Neural cell (in vitro differentiated cells): ENCODE measurements around the gene DDX27. TPM values are rescaled to one million over a fixed set of nuclear protein-coding genes. Genes with fewer than 3 reads are reported as not detected.

Experiments
- H2AFZ ChIP-seq: fragments of 200-600, 300-800 bp; sonication (generic), shearing (Covaris generic); 2 replicates; pipeline ENCODE4 v1.6.0; 2014; ENCODE audit warnings: low read depth, mild to moderate bottlenecking, antibody characterized with exemption, low read length, moderate library complexity
- H3F3A ChIP-seq: fragments of 200-600 bp; shearing (Covaris generic); 2 replicates; pipeline ENCODE4 v1.6.1; 2016; ENCODE audit warnings: mild to moderate bottlenecking, moderate library complexity, mixed read lengths, antibody characterized with exemption, low read length; ENCODE audit not compliant: insufficient read depth, poor library complexity, severe bottlenecking
- H3K27ac ChIP-seq: fragments of 200-600, 300-800 bp; sonication (generic), shearing (Covaris generic); 2 replicates; pipeline ENCODE4 v1.5.1; 2014; ENCODE audit warnings: mild to moderate bottlenecking, low read length, moderate library complexity
- H3K27me3 ChIP-seq: fragments of 300-800, 200-600 bp; sonication (generic), shearing (Covaris generic); 2 replicates; pipeline ENCODE4 v1.6.0; 2014; ENCODE audit warnings: mild to moderate bottlenecking, low read depth, low read length, moderate library complexity; ENCODE audit not compliant: insufficient read depth
- H3K36me3 ChIP-seq: fragments of 300-800, 200-600 bp; sonication (generic), shearing (Covaris generic); 2 replicates; pipeline ENCODE4 v1.5.1; 2014; ENCODE audit warnings: mild to moderate bottlenecking, antibody characterized with exemption, low read length, moderate library complexity; ENCODE audit not compliant: insufficient read depth
- H3K4me2 ChIP-seq: fragments of 300-800, 200-600 bp; sonication (generic), shearing (Covaris generic); 2 replicates; pipeline ENCODE4 v1.6.0; 2014; ENCODE audit warnings: mild to moderate bottlenecking, low read length
- H3K4me3 ChIP-seq: fragments of 300-800, 200-600 bp; sonication (generic), shearing (Covaris generic); 2 replicates; pipeline ENCODE4 v1.5.1; 2014; ENCODE audit warnings: mild to moderate bottlenecking, low read length, moderate library complexity
- H3K79me2 ChIP-seq: fragments of 200-600 bp; shearing (Covaris generic); replicated peaks from 2 replicates; pipeline ENCODE4 v1.6.0; 2014; ENCODE audit warnings: mild to moderate bottlenecking, low read length, moderate library complexity; ENCODE audit not compliant: insufficient read depth
- H3K9ac ChIP-seq: fragments of 300-800, 200-600 bp; sonication (generic), shearing (Covaris generic); 2 replicates; pipeline ENCODE4 v1.6.1; 2016; ENCODE audit warnings: mild to moderate bottlenecking, low read length, mixed read lengths
- H3K9me2 ChIP-seq: fragments of 200-600 bp; shearing (Covaris generic); 2 replicates; pipeline ENCODE4 v1.6.1; 2016; ENCODE audit warnings: mild to moderate bottlenecking, low read length, mixed read lengths; ENCODE audit not compliant: insufficient read depth
- H3K9me3 ChIP-seq: fragments of 200-600, 300-800 bp; sonication (generic), shearing (Covaris generic); 2 replicates; pipeline ENCODE4 v1.6.1; 2016; ENCODE audit warnings: mild to moderate bottlenecking, mixed run types, low read length, moderate library complexity, mixed read lengths
- H4K20me1 ChIP-seq: fragments of 200-600 bp; shearing (Covaris generic); 2 replicates; pipeline ENCODE4 v1.6.1; 2016; ENCODE audit warnings: mild to moderate bottlenecking, mixed run types; ENCODE audit not compliant: insufficient read depth
- EP300 ChIP-seq: fragments of 450-650 bp; conservative IDR thresholded peaks from 2 replicates; pipeline ENCODE4 v1.6.1; 2014; ENCODE audit warnings: antibody characterized with exemption, mild to moderate bottlenecking, moderate library complexity; ENCODE audit not compliant: poor library complexity, severe bottlenecking
- EZH2 ChIP-seq: fragments of 200-600, 300-800 bp; shearing (Covaris generic), sonication (generic); IDR thresholded peaks from 2 replicates; pipeline ENCODE4 v1.6.1; 2014; ENCODE audit warnings: antibody characterized with exemption, low read length, borderline replicate concordance, mild to moderate bottlenecking; ENCODE audit not compliant: insufficient read depth, poor library complexity, severe bottlenecking
- MXI1 ChIP-seq: fragments of 450-650 bp; conservative IDR thresholded peaks from 2 replicates; pipeline ENCODE4 v1.6.1; 2014; ENCODE audit warnings: antibody characterized with exemption, mild to moderate bottlenecking; ENCODE audit not compliant: poor library complexity, severe bottlenecking
- POLR2AphosphoS5 ChIP-seq: IDR thresholded peaks from 2 replicates; pipeline ENCODE4 v1.6.1; 2012
- RAD21 ChIP-seq: fragments of 450-650 bp; conservative IDR thresholded peaks from 2 replicates; pipeline ENCODE4 v1.6.1; 2014; ENCODE audit warnings: antibody characterized with exemption, mild to moderate bottlenecking, moderate library complexity
- SMC3 ChIP-seq: fragments of 450-650 bp; conservative IDR thresholded peaks from 2 replicates; pipeline ENCODE4 v1.6.1; 2014; ENCODE audit warnings: antibody characterized with exemption, mild to moderate bottlenecking, moderate library complexity; ENCODE audit not compliant: poor library complexity
- TAF1 ChIP-seq: IDR thresholded peaks from 2 replicates; pipeline ENCODE4 v1.6.1; 2012; ENCODE audit warnings: low read depth
- polyA plus RNA-seq: library from polyadenylated mRNA; depleted of rRNA; stranded (reverse); fragments of >200 nt; gene quantifications from 2 replicates; pipeline ENCODE4 v1.2.3, GENCODE V29; 2014
- TF ChIP-seq, protein P1 (sequence below): fragments of 450-650 bp; IDR thresholded peaks from 2 replicates; pipeline ENCODE4 v1.5.1; 2014; ENCODE audit warnings: antibody characterized with exemption, mild to moderate bottlenecking, moderate library complexity; ENCODE audit not compliant: poor library complexity, severe bottlenecking
- TF ChIP-seq, protein P2 (sequence below): IDR thresholded peaks from 2 replicates; pipeline ENCODE4 v1.6.1; 2012; ENCODE audit warnings: borderline replicate concordance

DDX27 gene
- polyA plus RNA-seq, 1 donor from 2014 or later: 35.4 TPM

DNA sequence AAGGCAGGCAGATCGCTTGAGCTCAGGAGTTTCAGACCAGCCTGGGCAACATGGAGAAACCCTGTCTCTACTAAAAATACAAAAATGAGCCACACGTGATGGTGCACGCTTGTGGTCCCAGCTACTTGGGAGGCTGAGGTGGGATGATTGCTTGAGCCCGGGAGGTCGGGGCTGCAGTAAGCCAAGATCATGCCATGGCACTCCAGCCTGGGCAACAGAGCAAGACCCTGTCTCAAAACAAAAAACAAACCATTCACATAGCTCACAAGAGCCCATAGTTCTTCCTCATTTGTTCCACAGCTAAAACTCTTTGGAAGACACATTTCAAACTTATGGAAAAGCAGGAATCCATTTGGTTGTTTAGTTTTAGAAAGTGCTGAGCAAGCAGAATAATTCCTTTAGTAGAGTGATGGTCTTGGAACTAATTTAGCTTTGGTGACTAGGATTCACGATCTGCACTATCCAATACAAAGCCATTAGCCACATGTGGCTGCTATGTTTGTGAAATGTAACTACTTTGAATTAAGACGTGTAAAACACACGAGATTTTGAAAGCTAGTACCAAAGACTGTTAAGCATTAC is 54.6 kb downstream of the DDX27 start:
- no peak overlapping the region for H3K4me2 ChIP-seq
- H3K9me3 ChIP-seq: no peaks in the 10 kb centered on the region
- peaks cover 5% of the 10 kb centered on the region for H3K36me3 ChIP-seq
- H3K9ac ChIP-seq: no peak overlapping the region
- peaks cover 15% of the 10 kb centered on the region for H3K79me2 ChIP-seq
- H4K20me1 ChIP-seq: no peaks in the 10 kb centered on the region
- no peaks in the 10 kb centered on the region for H3K9me2 ChIP-seq
- TF ChIP-seq TAF1: no peak
- TF ChIP-seq, protein P1, sequence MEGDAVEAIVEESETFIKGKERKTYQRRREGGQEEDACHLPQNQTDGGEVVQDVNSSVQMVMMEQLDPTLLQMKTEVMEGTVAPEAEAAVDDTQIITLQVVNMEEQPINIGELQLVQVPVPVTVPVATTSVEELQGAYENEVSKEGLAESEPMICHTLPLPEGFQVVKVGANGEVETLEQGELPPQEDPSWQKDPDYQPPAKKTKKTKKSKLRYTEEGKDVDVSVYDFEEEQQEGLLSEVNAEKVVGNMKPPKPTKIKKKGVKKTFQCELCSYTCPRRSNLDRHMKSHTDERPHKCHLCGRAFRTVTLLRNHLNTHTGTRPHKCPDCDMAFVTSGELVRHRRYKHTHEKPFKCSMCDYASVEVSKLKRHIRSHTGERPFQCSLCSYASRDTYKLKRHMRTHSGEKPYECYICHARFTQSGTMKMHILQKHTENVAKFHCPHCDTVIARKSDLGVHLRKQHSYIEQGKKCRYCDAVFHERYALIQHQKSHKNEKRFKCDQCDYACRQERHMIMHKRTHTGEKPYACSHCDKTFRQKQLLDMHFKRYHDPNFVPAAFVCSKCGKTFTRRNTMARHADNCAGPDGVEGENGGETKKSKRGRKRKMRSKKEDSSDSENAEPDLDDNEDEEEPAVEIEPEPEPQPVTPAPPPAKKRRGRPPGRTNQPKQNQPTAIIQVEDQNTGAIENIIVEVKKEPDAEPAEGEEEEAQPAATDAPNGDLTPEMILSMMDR: no peak
- TF ChIP-seq POLR2AphosphoS5: no peak
- TF ChIP-seq RAD21: no peak
- TF ChIP-seq MXI1: no peak
- TF ChIP-seq, protein P2, sequence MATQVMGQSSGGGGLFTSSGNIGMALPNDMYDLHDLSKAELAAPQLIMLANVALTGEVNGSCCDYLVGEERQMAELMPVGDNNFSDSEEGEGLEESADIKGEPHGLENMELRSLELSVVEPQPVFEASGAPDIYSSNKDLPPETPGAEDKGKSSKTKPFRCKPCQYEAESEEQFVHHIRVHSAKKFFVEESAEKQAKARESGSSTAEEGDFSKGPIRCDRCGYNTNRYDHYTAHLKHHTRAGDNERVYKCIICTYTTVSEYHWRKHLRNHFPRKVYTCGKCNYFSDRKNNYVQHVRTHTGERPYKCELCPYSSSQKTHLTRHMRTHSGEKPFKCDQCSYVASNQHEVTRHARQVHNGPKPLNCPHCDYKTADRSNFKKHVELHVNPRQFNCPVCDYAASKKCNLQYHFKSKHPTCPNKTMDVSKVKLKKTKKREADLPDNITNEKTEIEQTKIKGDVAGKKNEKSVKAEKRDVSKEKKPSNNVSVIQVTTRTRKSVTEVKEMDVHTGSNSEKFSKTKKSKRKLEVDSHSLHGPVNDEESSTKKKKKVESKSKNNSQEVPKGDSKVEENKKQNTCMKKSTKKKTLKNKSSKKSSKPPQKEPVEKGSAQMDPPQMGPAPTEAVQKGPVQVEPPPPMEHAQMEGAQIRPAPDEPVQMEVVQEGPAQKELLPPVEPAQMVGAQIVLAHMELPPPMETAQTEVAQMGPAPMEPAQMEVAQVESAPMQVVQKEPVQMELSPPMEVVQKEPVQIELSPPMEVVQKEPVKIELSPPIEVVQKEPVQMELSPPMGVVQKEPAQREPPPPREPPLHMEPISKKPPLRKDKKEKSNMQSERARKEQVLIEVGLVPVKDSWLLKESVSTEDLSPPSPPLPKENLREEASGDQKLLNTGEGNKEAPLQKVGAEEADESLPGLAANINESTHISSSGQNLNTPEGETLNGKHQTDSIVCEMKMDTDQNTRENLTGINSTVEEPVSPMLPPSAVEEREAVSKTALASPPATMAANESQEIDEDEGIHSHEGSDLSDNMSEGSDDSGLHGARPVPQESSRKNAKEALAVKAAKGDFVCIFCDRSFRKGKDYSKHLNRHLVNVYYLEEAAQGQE: no peak
- no peak for TF ChIP-seq EZH2
- no peak for TF ChIP-seq EP300
- TF ChIP-seq SMC3: no peak
- H3K4me3 ChIP-seq: no peak overlapping the region
- H3K27me3 ChIP-seq: no peaks in the 10 kb centered on the region
- no peak overlapping the region for H3K27ac ChIP-seq
- no peak overlapping the region for H2AFZ ChIP-seq
- H3F3A ChIP-seq: no peaks in the 10 kb centered on the region

DNA sequence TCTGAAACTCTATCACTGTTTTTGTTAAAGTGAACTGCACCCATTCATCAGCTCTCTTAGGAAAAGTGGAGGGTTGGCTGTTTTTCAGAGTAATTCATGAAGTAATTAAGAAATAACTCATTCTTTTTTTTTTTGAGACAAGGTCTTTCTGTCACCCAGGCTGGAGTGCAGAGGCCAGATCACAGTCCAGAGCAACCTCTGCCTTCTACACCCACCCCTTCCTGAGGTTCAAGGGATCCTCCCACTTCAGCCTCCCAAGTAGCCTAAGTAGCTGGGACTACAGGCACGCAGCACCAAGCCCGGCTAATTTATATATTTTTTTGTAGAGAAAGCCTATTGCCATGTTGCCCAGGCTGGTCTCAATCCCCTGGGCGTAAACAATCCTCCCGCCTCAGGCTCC is 56.0 kb downstream of the DDX27 start:
- Histone ChIP-seq H2AFZ (no peak overlapping the region), H3K79me2 (peaks cover 25% of the 10 kb centered on the region), H3K4me2 (no peak overlapping the region), H3K4me3 (no peak overlapping the region), H3K9me3 (no peaks in the 10 kb centered on the region), H3K9me2 (no peaks in the 10 kb centered on the region), H3K27ac (no peak overlapping the region), H3K9ac (no peak overlapping the region), H3K36me3 (peaks cover 12% of the 10 kb centered on the region), H4K20me1 (no peaks in the 10 kb centered on the region), H3K27me3 (no peaks in the 10 kb centered on the region), H3F3A (no peaks in the 10 kb centered on the region)
- TF ChIP-seq POLR2AphosphoS5: no peak
- no peak for TF ChIP-seq RAD21
- TF ChIP-seq EZH2: no peak
- TF ChIP-seq, protein P2: no peak
- TF ChIP-seq, protein P1: no peak
- TF ChIP-seq SMC3: no peak
- no peak for TF ChIP-seq MXI1
- no peak for TF ChIP-seq EP300
- no peak for TF ChIP-seq TAF1
